AG08396 (cell line): ENCODE results near the gene BMAL1.
"Not testable (repeated sequence)": the region's sequence is repeated elsewhere in the genome, so short reads cannot be mapped to it uniquely, and the experiment has no call there.

ENCODE experiments used
- DNase-seq: peaks from one replicate; pipeline ENCODE4 v3.0.0; 2012; ENCODE audit warnings: low spot score, mixed read lengths

Gene BMAL1

GRCh38 chr11:13277768-13278608, at the start of gene BMAL1:
Gene BMAL1 (plus strand): TSS chr11:13277790. CDS start chr11:13354309, 76,519 bp downstream.
- peak; percentile 59 for DNase-seq

DNA sequence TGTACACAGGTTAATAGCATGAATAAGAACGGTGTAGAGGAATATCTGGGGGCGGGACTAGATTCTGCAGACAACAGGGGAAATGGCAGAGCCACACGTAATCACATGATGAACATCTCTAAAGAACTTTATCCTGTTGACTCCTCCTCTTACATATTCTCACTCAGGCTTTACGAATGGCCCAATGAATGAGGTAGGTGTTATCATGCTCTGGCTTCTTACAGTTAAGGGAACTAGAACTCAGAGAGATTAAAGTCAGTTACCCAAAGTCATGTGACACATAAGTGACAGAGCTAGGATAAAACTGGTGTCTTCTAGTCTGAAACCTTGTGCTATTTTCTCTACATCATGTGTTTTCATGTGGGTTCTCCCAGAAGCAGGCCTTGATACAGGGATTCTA, 49.0 kb upstream of the BMAL1 start:
- no peak for DNase-seq

- no peak for DNase-seq
These were observed 48.5 kb upstream of the BMAL1 start for GRCh38 chr11:13229136-13229535.

GRCh38 chr11:13229711-13230318, 47.8 kb upstream of the BMAL1 start:
- no peak for DNase-seq

- no peak for DNase-seq
These were observed 44.3 kb upstream of the BMAL1 start for GRCh38 chr11:13233173-13233745.

- no peak for DNase-seq
These were observed 41.7 kb upstream of the BMAL1 start for GRCh38 chr11:13235895-13236294.

GRCh38 chr11:13236626-13237025, 41.0 kb upstream of the BMAL1 start:
- no peak for DNase-seq

DNA sequence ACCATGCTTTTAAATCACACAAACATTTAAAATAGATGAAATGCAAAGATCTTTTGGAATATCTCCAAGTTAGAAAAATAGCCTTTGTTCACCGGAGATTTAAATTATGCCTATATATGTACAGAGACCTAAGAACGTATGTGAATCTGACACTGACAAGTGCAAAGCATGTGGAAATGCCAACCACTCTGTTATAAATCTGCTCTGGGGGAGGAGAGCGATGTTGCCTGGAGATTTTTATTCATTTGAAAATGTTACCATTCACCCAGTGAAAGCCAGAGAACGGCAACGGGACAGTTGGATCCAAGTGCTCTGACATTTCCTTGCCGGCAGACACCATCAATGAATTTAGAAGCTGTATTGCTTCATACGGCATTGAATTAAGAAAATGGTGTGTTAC, 39.8 kb upstream of the BMAL1 start:
- no peak for DNase-seq

- DNase-seq, result peak; percentile 22
These were observed 38.6 kb upstream of the BMAL1 start for GRCh38 chr11:13238879-13239514.

GRCh38 chr11:13242564-13242963, 35.0 kb upstream of the BMAL1 start:
- DNase-seq, result no peak

- DNase-seq, result no peak
These were observed 29.8 kb upstream of the BMAL1 start for GRCh38 chr11:13247606-13248296.

DNA sequence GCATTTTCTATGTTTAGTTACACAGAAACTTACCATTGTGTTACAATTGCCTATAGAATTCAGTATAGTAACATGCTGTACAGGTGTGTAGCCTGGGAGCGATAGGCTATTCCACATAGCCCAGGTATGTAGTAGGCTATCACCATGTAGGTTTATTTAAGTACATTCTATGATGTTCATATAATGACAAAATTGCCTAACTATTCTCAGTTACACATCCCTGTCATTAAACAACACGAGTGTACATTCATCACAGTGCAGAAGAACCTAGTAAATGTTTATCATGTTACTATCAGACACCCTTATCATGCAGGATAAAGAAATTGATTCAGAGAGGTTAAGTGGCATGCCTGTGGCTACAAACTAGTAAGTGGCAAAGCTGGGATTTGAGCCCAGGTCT, 28.4 kb upstream of the BMAL1 start:
- no peak for DNase-seq

DNA sequence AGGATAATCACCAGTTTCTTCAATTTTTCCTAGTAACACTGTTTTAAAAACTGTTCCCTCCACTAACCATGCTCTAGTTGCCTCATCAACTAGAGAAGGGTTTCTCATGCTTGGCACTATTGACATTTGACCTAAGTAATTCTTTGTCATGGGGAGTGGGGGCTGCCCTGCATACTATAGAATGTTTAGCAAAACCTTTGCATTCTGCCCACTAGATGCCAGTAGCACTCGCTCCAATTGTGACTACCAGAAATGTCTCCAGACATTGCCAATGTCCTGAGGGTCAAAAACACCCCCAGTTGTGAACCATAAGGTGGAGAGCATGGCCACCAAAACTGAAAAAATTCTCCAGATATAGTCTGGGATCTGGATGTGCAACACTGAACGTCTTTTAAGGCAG, 27.6 kb upstream of the BMAL1 start:
- DNase-seq, result no peak

DNA sequence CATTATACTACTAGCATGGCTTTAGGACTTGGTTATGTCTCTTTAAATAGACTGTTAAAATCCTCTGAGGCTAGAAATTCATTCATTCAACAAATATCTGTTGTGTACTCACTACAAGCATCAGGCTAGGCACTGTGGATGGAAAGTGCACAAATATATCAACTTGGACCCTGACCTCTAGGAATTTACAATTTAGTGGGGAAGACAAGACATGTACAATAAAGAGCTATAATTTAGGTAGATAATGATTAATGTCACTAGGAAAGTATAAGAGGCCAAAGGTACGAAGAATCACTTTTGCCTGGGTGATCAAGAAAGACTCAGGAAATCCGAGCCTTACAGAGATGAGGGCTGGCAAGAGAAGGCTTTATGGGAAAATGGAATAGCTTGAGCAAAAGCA, 25.6 kb upstream of the BMAL1 start:
- no peak for DNase-seq

GRCh38 chr11:13252438-13252837, 25.2 kb upstream of the BMAL1 start:
- no peak for DNase-seq

DNA sequence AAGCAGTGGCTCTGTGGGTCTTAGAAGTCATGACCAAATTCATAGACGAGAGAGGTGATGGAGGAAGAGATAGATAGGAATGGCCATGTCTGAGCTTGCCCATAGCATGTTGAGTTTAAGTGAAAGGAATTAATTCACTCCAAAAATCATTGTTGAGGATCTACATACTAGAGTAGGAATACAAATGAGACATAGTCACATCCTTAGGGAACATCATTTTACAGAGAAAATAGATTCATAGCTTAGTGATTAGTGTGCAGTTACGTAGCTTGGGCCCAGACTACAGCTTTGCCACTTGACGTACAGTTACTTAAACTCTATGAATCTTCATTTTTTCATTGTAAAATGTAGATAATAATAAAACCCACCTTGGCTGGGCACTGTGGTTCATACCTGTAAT, 21.4 kb upstream of the BMAL1 start:
- DNase-seq, result no peak

GRCh38 chr11:13258061-13258460, 19.5 kb upstream of the BMAL1 start:
- not testable (repeated sequence) for DNase-seq

DNA sequence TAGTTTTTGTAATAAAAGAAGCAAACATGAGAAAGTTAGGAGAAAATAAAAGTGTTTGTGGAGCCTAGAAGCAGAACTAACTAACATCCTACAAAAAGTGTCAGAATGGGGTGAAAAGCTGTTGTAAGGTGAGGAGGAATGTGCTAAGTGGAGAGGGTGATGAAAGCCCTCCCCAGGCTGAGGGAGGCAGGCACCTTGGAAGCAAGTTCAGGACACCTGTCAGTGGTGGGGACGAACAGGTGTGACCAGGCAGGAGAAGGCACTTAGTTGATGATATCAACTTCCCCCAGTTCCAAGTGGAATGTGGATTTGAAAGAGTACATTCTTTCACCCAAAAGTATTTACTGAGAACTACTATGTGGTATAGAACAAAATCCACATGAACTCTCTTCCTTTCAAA, 18.7 kb upstream of the BMAL1 start:
- DNase-seq, result no peak

- no peak for DNase-seq
These were observed 18.2 kb upstream of the BMAL1 start for GRCh38 chr11:13259374-13259773.

DNA sequence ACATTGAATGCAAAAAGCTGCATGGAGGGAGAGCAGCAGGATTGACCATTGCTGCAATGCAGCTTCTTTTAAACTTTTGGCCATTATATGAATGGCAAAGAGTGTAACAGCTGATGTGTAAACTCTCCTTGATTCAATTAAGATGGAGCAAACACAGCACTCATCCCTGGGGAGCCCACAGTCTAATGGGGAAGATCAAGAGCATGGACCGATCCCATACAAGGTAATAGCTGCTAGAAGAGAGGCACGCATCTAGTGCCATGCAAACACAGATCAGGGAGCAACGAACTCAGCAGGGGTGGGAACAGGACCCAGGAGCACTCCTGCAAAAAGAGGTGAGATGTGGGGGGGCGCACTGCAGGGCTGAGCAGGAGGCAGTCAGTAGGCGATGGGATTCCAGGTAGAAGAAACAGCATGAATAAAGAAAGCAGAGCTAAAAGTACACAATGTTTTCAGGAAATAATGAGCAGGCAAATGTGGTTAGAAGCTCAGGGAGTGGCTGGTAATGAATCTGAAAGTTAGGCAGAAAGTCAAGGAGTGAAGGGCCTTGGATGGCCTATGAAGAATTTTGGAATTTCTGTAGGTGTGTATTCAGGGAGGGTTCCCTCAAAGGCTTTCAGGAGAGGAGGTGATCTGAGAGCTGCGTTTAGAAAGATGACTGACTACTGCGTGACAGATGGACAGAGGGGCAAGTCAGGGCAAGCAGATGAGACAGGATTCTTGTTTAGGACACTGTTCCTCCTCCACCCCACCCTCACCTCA, 17.2 kb upstream of the BMAL1 start:
- DNase-seq, result no peak

DNA sequence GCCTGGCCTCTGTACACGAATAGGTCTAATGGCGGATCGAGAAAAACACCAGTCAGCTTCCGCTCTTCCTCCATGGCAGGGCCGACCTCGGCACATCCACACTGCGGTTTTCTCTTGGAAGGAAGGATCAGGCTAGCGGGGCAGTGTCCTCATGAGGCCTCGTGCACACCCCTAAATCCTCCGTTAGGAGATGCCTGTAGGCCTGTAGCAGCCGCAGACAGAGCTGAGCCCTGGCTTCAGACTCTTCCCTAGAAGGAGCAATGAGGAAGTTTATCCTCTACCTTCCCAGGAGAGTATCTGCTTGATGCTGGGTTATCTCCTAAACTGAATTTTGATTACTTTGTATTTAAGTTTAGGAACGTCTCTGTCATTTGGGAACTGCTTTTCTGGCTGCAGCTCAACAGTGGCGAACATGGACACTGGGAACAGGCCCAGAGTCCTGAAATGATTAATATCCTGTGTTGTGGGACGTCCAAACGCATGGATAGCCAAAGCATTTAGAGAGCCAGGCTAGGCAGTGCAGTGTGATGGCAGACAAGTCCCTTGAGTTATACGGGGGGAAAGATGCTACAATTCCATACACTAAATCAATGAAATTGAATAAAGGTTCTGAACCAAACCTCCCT, 16.5 kb upstream of the BMAL1 start:
- no peak for DNase-seq
